GM21576 (cell line): Measurements from ENCODE around the gene HS3ST6.
"Not testable (repeated sequence)": the region's sequence is repeated elsewhere in the genome, so short reads cannot be mapped to it uniquely, and the experiment has no call there.

Experiments used
- ATAC-seq: cut with Tn5 transposase; IDR thresholded peaks from one replicate; pipeline ENCODE4 v1.9.1; 2021; ENCODE audit warnings: mild to moderate bottlenecking, moderate library complexity; ENCODE audit not compliant: unreplicated experiment

The HS3ST6 gene

DNA sequence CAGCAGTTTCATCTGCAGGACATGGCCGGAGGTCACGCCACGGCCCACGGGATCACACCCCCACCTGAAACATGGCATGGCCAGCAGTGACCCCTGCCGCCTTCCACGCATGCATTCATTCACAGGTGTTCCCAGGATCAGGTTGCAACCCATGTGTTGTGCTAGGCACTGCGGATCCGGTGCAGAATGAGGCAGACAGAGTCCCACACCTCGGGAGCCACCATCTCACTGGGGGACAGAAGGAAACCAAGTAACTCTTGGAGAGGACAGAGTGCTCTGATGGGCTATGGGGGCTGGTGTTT, 29.1 kb upstream of the HS3ST6 start:
- ATAC-seq: no peak

DNA sequence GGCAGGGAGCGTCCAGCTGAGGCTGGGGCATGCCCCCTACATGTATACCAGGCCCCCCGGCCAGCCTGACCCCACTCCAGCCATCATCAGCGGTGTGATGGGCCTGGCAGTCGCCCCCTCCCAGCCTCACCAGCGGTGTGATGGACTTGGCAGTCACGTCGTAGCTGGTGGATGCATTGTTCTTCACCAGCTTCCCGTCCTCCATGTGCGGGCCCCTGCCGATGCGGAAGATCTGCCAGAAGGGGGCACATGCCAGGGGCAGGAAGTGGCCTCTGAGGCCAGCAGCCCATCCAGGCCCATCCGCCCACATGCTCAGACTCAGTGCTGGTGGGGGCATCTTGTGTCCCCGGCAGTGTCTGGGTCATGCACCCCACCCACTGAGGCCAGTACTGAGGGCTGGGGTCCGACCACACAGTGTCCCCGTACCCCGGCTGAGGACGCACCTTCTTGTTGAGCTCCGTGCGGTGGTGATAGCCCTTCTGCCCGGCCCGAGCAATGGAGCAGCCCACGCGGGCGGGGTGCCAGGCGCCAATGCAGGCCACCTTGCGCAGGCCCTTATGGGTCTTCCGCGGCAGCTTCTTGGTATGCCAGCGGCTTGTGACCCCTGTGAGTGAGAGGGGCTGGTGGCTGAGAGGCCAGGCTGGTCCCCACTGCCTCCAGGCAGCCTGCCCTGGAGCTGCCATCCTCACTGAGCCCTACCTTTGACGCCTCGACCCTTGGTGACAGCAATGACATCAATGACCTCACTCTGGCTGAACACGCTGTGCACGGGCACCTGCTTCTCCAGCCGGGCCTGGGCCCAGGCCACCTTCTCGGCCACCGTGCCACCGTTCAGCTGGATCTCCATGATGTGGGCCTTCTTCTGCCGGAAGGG, 28.5 kb upstream of the HS3ST6 start:
- ATAC-seq: no peak

DNA sequence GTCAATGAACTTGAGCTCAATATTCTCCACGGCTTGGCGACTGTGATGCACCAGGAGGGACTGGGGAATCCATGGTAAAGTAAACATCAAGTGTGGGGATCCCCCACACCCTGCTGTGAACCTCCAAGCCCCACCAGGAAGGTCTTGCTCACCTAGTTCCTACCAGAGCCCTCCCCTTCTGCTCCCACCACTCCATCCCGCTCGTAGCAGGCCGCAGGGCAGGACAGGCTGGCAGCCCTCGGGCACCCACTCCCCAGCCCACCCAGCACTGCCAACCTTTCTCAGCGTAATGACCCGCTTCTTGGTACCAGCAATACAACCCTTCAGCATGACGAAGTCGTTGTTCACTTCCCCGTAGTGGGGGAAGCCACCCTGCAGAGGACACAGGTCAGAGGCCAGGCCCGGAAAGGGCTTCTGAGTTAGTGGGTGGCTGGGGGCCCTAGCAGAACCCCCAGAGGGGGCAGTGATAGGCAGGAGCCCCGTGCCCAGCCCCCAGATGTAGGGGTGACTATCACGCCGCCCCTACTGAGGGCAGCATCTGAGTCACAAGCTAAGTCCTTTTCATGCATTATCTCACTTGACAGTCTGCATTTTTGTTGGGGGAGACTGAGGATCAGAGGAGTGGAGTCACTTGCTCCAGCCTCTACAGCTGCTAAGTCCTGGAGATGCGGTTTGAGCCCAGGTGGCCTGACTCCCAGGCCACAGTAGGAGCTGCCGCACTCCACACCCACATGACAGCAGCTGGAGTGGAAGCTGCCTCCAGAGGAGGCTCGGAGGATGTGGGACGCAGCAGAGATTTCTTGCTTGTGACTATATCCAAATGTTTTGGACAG, 27.6 kb upstream of the HS3ST6 start:
- no peak for ATAC-seq

DNA sequence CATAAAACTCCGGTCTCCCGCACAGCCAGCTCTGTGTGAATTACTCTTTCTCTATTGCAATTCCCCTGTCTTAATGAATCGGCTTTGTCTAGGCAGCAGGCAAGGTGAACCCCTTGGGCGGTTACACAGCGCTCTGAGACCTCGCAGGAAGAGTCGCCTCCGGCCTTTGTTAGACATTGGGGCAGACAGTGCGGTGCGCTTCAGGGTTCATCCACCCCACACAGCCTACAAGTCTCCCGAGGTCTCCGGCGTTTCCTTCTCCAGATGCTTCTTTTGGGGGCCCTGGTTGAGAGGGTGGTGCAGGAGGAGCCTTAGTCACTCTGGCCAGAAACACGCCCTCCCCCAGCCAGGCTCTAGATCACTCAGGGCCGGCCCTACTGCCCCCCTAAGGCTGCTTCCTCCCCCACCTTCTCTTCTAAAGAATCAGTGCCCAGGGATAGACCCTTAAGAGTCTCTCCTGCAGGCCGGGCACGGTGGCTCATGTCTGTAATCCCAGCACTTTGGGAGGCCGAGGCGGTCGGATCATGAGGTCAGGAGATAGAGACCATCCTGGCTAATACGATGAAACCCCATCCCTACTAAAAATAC, 26.5 kb upstream of the HS3ST6 start:
- ATAC-seq: no peak

DNA sequence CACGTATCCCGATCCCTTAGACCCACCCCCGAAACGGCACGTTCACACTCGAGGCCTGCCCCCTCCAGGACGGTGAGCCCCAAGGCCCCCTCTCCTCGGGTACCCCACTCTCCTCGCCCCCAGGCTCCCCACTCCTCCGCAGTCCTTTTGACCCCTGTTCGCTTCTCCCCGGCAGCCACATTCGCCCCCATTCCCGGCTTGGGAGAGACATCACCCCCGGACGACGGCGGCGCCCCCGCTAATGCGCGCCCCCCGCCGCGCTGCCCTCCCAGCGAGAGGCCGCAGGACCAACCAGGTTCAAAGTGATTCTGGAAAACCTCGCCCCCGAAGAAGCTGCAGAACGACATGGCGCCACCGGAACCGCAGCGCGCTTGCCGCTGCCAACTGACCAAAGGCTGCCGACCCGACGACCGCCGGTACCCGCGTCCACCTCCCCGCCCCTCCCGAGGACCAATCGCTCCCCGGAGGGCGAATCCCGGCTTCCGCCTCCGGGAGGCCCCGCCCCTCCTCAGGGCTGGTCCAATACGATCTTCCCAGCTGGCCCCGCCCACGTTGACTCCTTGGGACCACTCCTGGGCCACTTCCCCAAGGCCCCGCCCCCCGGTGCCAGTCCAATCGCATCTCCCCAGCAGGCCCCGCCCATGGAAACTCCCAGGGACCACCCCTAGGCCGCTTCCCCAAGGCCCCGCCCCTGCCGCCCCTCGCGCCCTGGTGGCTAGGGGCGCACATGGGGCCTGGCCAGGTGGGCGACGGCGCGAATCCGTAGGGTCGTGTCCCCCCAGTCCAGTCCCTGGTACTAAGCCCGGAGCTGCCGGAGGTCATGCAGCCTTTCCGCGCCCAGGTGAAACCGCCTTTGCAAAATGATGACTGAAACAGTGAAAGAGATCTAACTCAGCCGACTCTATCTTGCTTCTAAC, 24.9 kb upstream of the HS3ST6 start, which contains the start of gene MSRB1:
MSRB1 (minus strand) TSS at position 390 of the 917 bp plus-strand sequence; CDS start at position 347, 43 bp downstream.
- peak; percentile 83 for ATAC-seq

DNA sequence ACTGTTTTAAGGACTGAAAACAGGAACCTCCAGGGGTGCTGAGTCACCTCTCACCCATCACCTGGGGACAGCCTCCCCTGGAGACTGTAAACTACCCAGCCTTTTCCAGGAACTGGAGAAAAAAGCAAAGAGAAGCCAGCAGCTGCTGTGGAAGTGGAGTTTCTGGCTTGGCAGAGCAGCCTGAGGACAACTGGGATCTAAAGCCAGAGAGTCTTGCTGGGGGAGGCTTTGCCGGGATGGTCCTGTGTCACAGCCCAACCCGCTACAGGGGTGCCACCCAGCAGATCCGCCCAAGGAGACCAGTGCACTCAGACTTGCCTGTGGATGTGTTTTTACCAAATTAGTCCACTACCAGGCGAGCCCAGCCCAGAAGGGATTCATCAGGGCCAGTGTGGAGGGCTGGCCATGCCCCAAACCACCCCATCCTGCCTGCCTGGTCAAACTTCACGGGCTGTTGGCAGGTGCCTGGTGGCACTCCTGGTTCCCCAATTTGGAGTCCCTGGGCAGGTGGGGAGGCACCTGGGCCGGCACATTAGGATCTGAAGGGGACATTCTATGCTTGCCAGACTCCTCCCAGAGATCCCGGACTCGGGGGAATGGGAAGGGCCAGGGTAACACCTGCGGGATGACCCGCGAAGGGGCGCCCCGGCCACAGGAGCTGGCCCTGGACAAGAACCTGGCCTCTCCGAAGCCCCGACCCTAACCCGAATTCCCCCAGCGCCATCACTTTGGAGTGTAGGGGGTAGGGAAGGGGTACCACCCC, 24.0 kb upstream of the HS3ST6 start:
- ATAC-seq: no peak

DNA sequence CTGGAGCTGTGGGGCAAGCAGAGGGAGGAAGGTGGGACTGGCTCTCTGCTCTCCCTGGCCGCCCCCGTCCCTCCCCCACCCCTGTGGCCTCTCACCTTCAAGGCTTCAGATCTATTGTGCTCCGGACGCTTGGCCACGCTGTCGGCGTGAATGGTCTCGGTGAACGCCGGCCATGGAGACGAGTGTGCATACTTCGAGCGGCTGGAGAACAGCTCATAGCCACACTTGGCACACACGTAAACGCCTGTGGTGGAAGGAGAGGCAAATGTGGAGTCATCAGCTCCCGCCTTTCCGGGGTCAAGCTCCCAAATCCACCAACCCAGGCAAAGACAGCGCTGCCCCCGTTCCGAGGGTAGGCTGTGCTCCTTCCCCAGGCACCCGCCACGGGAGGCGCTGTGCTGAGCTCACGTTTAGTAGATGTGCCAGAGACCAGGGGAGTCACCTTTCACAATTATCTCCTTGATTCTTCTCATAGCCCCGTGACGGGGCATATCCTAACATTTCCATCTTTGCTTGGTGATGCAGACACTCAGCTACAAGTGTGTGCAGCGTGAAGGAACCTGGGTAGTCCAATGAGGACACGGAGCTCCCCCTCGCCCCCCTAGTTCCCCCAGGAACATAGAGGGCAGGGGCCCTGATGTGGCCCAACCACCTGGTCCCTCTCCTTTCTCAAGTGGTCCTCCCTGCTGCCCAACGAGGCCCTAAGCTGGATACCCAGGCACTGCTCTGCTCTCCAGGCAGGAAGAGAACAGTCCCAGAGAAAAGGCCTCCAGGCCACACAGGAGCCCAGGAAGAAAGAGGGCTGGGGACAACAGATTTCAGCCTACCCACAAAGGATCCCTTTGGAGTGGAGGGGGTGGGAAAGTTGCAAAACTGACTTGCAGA, 23.2 kb upstream of the HS3ST6 start:
- ATAC-seq: no peak

DNA sequence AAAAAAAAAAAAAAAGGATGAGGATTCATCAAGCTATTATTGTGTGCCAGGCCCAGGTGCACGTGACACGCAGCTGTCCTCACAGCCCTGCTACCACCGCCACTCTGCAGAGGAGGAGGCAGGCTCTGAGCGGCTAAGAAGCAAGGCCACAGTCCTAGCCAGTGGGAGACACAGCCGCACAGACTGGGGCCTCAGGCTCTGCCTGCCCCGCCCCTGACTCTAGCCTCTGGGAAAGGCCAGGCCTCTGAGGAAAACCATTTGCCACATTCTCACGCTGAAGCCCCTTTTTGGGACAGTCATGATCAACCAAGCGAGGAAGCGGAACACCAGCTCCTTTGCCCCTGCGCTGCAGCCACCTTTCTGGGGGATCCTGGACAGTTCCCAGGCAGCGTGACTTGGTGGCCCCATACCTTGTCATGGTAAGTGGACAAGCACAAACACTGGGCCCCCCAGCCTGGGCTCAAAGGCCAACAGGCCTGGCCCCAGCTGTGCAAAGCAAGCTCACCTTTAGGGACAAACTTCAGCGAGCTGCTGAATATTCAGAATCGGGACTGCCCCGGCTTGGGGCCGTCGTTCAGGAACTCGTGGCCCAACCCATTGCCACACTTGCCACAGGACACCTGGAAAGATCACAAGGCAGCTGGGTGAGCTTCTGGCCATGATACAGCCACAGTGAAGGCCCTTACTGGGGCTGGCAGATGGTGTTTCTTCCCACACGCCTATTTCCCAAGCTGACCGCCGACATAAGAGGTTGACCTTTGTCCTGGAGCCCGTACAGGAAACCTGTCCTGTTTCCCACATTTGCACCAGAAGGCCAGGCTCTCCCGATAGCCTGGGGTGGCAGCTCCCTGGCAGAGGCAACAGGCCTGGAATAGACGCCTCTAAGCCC, 22.3 kb upstream of the HS3ST6 start:
- ATAC-seq: no peak

DNA sequence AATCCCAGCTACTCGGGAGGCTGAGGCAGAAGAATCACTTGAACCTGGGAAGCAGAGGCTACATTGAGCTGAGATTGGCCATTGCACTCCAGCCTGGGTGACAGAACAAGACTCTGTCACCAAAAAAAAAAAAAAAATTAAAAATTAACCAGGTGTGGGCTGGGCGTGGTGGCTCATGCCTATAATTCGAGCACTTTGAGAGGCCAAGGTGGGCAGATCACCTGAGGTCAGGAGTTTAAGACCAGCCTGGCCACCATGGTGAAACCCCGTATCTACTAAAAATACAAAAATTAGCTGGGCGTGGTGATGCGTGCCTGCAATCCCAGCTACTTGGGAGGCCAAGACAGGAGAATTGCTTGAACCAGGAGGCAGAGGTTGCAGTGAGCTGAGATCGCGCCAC, 21.6 kb upstream of the HS3ST6 start:
- ATAC-seq: not testable (repeated sequence)

DNA sequence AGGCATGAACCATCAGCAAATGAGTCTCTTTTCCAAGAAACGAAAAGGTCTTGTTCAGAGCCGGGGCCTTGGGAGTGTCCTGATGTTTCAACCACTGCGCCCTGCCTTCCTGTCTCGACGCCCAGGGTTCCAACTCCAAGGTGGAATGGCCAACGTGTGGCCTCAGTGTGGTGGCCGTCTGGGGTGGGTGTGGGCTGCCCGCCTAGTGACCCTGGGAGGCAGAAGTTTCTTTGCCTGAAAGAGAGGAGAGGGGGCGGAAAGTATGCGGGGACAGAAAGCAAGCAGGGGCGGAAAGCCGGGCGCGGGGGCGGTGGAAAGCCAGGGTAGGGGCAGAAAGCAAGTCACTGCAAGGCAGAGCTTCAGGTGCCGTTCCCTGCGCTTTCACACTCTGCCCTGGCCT, 20.7 kb upstream of the HS3ST6 start:
- no peak for ATAC-seq

DNA sequence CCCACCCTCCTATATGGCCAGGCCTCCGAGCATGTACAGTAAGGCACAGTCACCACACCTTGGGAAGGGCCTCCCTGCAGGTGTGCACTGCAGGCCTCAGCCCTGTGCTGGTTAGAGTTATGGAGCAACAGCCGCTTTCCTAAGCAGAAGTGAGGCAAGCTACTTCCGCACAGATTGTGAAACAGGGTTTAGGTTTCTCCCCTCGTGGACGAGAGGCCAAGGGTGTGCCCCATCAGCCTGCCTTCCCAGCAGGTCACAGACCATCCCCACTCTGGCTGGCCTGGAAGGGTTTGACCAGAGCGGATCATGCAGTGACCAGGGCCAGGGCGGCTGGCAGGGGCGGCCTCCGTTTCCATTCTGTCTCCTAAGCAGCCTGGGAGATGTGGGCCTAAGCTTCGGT, 20.1 kb upstream of the HS3ST6 start:
- ATAC-seq: no peak

DNA sequence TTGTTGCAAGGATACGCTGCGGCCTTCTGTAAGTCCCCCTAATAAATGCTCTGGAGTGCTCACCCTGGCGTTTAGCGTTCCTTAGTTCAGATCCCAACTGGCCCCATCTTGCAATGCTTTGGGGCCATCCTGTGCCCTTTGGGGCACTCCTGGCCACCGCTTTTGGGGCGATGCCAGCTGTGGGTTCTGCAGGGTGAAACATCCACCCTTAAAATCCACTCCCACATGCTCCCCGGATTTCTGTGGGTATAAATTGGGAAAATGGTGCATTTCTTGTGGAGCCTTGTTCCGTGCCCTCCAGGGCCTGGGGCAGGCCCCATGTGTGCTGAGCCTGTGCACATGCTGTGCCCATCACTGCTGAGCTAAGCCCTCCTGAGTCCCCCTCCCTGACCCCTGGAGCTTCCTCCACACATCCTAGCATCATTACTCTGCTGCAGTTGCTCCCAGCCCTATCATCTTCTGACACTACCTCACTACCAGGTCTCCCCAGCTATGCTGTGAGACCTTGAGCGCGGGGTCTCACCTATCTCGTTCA, 18.8 kb upstream of the HS3ST6 start:
- ATAC-seq: no peak

DNA sequence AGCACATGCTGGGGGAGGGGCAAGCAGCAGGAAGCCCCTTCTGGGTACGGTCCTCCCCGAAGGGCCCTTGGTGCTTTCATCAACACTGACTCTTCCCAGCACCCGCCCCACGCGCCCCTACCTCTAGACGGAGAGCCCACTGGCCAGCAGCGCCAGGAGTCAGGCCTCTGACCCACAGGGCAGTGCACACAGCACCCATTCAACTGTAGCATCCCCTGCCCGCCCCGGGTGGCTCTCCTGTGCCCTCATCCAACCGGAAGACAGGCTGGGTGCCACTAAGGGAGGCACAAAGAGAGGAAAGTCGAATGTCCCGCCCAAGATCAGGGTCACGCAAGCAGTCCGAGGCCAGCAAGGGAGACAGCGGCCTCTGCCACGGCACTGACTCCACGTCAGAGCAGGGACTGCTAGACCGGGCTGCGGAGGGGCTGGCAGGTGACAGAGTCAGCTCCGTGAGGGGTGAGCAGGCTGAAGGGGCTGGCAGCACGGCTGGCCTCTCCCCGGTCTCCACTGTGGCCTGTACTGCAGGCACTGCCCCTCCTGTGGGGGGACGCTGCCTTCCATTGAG, 15.0 kb upstream of the HS3ST6 start:
- no peak for ATAC-seq

DNA sequence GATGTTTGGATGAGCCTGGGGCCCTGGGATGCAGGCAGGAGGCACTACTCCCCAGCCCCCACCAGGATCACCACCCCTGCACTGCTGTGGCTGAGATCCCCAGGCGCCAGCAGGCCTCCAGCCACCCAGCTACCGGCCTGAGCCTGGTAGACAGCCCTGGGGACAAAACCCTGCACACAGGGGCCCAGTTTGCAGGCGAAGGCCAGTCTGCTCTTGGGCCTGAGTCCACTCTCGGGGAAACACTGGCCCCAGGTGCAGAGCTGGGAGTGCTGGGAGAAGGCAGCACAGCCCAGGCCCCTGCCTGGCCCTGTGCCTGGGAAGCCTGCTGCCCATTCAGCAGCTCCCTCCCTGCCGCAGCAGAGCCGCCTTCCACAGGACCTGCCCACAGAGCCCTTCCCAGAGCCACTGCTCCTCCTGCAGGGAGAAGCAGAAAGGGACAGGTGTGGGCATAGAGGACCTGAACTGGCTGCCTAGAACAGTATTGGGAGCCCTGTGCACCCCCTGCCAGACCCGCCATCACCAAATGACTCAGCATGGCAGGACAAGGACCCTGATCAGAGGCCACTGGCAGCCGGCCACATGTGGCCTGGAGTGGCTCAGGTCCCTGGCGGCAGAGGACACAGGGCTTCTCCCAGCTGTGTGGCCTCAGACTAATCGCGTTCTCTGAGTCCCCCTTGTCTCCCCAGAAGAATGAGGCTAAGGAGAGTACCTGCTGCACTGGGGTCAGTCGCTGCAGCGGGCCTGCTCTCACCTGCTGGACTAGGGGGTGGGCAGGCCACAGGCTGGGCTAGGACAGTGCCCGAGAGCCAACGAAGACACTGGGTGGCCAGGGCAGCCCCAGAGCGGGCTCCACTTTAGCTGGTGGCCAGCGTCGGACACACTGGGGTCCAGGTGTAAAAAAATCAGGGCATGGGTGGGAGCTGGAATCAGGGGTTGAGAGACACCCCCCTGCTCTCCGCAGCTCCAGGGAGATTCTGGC, 14.1 kb upstream of the HS3ST6 start:
- no peak for ATAC-seq

DNA sequence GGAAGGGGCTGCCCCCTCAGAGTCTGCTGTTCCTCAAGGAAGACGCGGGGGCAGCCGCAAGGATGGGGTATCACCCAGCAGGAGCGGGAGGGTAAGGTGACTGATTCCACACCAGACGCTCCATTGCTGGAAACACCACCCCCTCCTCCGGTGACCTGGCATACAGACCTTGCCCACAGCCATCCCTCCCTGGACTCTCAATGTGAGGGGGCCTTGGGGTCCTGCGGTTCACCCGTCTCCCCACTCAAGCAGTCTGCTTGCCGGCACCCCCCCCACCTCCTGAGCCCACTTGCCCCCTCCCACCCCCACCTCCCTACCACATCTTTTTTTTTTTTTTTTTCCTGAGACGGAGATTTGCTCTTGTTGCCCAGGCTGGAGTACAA, 12.1 kb upstream of the HS3ST6 start:
- no peak for ATAC-seq
